Lung (tissue), 12 donors: Measurements from ENCODE around the gene MLN. TPM values are rescaled to one million over a fixed set of nuclear protein-coding genes. Genes with fewer than 3 reads are reported as not detected.

Experiments used
- ATAC-seq: fragments of 200-7000 bp; cut with Tn5 transposase; one replicate; pipeline ENCODE4 v1.9.1; 2020; ENCODE audit warnings: moderate number of reproducible peaks; ENCODE audit not compliant: insufficient read depth, low FRiP score
- DNase-seq, 3 donors: peaks; one replicate each; pipeline ENCODE4 v3.0.0-alpha.2; 2013 to 2017
- H3K27ac ChIP-seq, 2 donors: one replicate each; pipeline ENCODE4 v1.5.1; 2013; ENCODE audit warnings: mild to moderate bottlenecking in 2 of 2, moderate library complexity in 2 of 2, control low read depth in 1 of 2, inconsistent platforms in 1 of 2, low read depth in 1 of 2, low read length in 1 of 2
- H3K27me3 ChIP-seq, 3 donors: one replicate each; pipeline ENCODE4 v1.5.1; 2013; ENCODE audit warnings: low read length in 2 of 3; ENCODE audit not compliant: control insufficient read depth in 3 of 3, insufficient read depth in 3 of 3
- H3K36me3 ChIP-seq, 4 donors: one replicate each; pipeline ENCODE4 v1.5.1; 2013; ENCODE audit warnings: low read length in 4 of 4, mild to moderate bottlenecking in 1 of 4, moderate library complexity in 1 of 4; ENCODE audit not compliant: control insufficient read depth in 4 of 4, insufficient read depth in 4 of 4
- H3K4me1 ChIP-seq, 5 donors: one replicate each; pipeline ENCODE4 v1.5.1; 2013; ENCODE audit warnings: low read length in 5 of 5, mild to moderate bottlenecking in 2 of 5, moderate library complexity in 1 of 5; ENCODE audit not compliant: control insufficient read depth in 5 of 5, insufficient read depth in 5 of 5
- H3K4me3 ChIP-seq: one replicate; pipeline ENCODE4 v1.5.1; 2013; ENCODE audit warnings: mild to moderate bottlenecking, control low read depth, moderate library complexity
- H3K9ac ChIP-seq, 2 donors: one replicate each; pipeline ENCODE4 v1.5.1; 2013; ENCODE audit warnings: low read length in 2 of 2, control low read depth in 1 of 2; ENCODE audit not compliant: insufficient read depth in 1 of 2
- H3K9me3 ChIP-seq, 4 donors: one replicate each; pipeline ENCODE4 v1.5.1; 2013; ENCODE audit warnings: low read length in 3 of 4, mild to moderate bottlenecking in 1 of 4, moderate library complexity in 1 of 4; ENCODE audit not compliant: control insufficient read depth in 4 of 4, insufficient read depth in 3 of 4
- WGBS, 2 donors: extraction: QIAGEN DNeasy Blood & Tissue Kit; methylation state at CpG; one replicate each; pipeline ENCODE4 v1.1.7; 2013; 5-methylcytosine and 5-hydroxymethylcytosine counted together
- polyA plus RNA-seq, 2 donors: library from polyadenylated mRNA; stranded (reverse); fragments of 200-250 nt; gene quantifications; one replicate each; pipeline ENCODE4 v1.2.1, GENCODE V29; 2013
- total RNA-seq, 2 donors: library from RNA; depleted of rRNA in 1 of 2; stranded (reverse); fragments of >200 nt in 1 of 2; gene quantifications; one replicate each; pipeline ENCODE4 v1.2.1, GENCODE V29; 2014 to 2021
- TF ChIP-seq, protein P1 (sequence below): IDR thresholded peaks from 2 replicates; pipeline ENCODE4 v1.5.1; 2012; ENCODE audit warnings: mild to moderate bottlenecking; ENCODE audit errors: control extremely low read depth, extremely low read depth
- donor health status: control.
- donor health status: control.
- donor health status: Bipolar disorder and iron deficiency.
- donor health status: healthy.
- donor health status: DM: yes; HTN: yes; CAD: no.

Gene MLN
- total and polyA plus RNA-seq, 4 donors, result not detected

DNA sequence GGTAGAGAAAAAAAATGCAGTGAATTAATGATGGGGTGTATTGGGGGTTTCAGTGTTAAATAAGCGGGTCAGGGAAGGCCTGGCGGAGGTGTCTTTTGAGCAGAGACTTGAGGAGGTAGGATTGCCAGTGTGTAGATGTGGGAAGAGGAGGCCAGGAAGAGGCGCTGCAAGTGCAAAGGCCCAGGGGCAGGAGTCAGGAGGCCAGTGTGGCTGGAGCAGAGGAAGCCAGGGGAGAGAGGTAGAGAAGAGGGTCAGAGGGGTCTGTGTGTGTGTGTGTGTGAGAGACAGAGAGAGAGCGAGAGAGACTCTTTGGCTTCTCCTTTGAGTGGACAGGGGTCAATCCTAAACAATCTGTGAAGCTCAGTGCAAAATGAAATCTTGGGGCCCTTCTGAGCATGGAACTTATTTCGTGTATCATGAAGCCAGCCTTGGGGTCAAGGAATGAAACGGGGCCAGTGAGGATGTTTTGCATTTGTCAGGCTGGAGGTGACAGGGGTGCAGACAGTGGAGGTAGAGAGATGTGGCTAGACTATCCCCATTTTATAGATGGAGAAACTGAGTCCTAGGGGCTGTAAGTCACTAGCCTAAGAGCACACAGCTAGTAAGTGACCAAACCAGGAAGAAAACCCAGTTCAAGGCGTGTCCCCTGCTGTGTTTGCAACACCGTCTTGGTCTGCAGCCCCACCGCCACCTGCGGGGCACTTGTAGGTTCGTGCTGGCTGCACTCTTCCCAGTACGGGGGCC lies 47.4 kb downstream of the MLN start:
- Histone ChIP-seq H3K27ac (no peak overlapping the region), H3K27me3 (no peaks in the 10 kb centered on the region), H3K36me3 (no peaks in the 10 kb centered on the region), H3K9ac (no peak overlapping the region), H3K4me3 (no peak overlapping the region), H3K4me1 (peaks cover 0 to 42% (median 23%) of the 10 kb centered on the region in 5 donors), H3K9me3 (no peaks in the 10 kb centered on the region)
- DNase-seq, result no peak
- TF ChIP-seq, protein P1, sequence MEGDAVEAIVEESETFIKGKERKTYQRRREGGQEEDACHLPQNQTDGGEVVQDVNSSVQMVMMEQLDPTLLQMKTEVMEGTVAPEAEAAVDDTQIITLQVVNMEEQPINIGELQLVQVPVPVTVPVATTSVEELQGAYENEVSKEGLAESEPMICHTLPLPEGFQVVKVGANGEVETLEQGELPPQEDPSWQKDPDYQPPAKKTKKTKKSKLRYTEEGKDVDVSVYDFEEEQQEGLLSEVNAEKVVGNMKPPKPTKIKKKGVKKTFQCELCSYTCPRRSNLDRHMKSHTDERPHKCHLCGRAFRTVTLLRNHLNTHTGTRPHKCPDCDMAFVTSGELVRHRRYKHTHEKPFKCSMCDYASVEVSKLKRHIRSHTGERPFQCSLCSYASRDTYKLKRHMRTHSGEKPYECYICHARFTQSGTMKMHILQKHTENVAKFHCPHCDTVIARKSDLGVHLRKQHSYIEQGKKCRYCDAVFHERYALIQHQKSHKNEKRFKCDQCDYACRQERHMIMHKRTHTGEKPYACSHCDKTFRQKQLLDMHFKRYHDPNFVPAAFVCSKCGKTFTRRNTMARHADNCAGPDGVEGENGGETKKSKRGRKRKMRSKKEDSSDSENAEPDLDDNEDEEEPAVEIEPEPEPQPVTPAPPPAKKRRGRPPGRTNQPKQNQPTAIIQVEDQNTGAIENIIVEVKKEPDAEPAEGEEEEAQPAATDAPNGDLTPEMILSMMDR, result no peak
- ATAC-seq, result no peak
- 85% methylated on average over 12 of the region's 12 CpGs for WGBS, 2 donors

DNA sequence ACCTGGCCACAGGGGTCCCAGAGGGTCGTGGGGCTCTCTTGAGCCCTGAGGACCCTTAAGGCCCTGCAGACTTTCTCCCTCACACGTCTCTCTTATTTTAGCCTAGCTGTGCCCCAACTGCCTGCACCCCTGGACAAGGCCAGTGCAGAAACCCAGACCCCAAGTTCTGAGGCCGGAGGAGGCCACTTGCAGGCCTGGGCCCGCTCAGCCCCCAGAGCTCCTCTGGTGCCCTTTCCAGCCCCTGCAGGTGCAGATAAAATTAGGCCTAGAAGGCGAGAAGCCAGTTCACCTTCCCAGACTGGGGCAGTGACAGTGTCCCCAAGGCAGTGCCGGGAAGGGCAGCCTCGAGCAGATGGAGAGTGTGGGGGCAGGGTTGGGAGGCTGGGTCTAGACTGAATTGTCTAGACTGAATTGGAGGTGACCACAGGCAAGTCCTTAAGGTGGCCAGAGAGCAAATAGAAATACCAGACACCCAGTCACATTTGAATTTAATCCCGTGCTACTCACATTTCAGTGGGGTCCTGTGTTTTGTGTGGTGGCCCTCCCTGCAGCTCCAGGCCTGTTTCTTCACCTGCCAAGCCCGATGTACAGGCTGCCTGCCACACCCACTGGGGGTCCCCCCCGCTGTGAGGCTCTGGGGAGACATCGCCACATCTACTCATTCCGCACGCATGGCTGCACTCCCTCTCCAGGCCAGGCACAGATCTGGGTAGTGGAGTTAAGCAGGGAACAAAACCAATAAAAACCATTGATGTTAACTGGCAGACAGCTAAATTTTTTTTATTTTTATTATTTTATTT lies 48.5 kb downstream of the MLN start:
- Histone ChIP-seq H3K36me3 (no peaks in the 10 kb centered on the region), H3K9me3 (no peaks in the 10 kb centered on the region), H3K4me1 (peaks cover 0 to 44% (median 29%) of the 10 kb centered on the region in 5 donors), H3K9ac (no peak overlapping the region), H3K4me3 (no peak overlapping the region), H3K27ac (no peak overlapping the region), H3K27me3 (no peaks in the 10 kb centered on the region)
- 84 to 90% methylated on average over 13 of the region's 13 CpGs for WGBS, 2 donors
- no peak for ATAC-seq
- TF ChIP-seq, protein P1, result no peak
- DNase-seq, result no peak

DNA sequence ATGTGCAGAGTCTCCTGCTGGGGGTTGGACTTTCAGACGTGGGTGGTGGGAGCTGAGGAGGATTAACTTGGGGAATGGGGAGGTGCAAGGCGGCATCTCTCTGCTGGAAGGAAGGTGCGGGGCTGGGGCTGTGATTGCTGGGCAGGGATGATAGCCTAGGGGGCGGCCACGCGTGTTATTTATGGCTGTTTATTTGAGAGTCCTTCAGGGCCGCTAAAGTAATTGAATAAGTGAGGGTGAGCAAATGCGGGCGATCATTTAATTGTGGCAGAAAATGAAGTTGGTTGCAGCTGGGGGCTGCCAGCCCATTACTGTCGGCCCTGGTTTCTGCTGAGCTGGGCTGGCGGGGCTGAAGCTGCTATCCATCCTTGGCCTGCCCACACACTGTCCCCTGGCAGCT lies 49.6 kb downstream of the MLN start:
- Histone ChIP-seq H3K36me3 (no peaks in the 10 kb centered on the region), H3K27ac (no peak overlapping the region), H3K4me1 (peaks cover 0 to 37% (median 24%) of the 10 kb centered on the region in 5 donors), H3K9me3 (no peaks in the 10 kb centered on the region), H3K27me3 (no peaks in the 10 kb centered on the region), H3K4me3 (no peak overlapping the region), H3K9ac (no peak overlapping the region)
- 92 to 96% methylated on average over 11 of the region's 11 CpGs for WGBS, 2 donors
- DNase-seq (no peak), ATAC-seq (no peak)
- TF ChIP-seq, protein P1, result no peak
